ENCODE results near the gene CALD1. TPM values are rescaled to one million over a fixed set of nuclear protein-coding genes. Genes with fewer than 3 reads are reported as not detected.

The CALD1 gene
- total and polyA plus RNA-seq, 5 experiments from 2014 or later: not detected

GRCh38 chr7:134781171-134781570, 1.7 kb downstream of the CALD1 start:
- no peak for ATAC-seq
- Mint-ChIP-seq H3K4me1 (peaks cover 0 to 4% (median 2%) of the 10 kb centered on the region in 4 donors), H3K4me3 (no peak overlapping the region), H3K27ac (peak overlapping the region in 1 of 10 donors; percentile 3), H3K9me3 (no peaks in the 10 kb centered on the region), H3K27me3 (peaks cover 0 to 7% (median 2%) of the 10 kb centered on the region in 5 donors), H3K36me3 (peaks cover 0 to 4% (median 2%) of the 10 kb centered on the region in 3 donors)
- DNase-seq: no peak
- POLR2A ChIA-PET: no interaction called here

GRCh38 chr7:134782121-134782623, 2.7 kb downstream of the CALD1 start:
- Mint-ChIP-seq H3K4me1 (peaks cover 0 to 4% (median 2%) of the 10 kb centered on the region in 4 donors), H3K4me3 (no peak overlapping the region), H3K27me3 (peaks cover 0 to 7% (median 2%) of the 10 kb centered on the region in 5 donors), H3K36me3 (peaks cover 0 to 4% (median 2%) of the 10 kb centered on the region in 3 donors), H3K9me3 (no peaks in the 10 kb centered on the region), H3K27ac (no peak overlapping the region)
- POLR2A ChIA-PET: no interaction called here
- no peak for DNase-seq
- ATAC-seq: no peak

GRCh38 chr7:134783294-134784069, 4.0 kb downstream of the CALD1 start:
- Mint-ChIP-seq H3K4me1 (peaks cover 0 to 4% (median 2%) of the 10 kb centered on the region in 4 donors), H3K27ac (no peak overlapping the region), H3K36me3 (peaks cover 0 to 4% (median 0%) of the 10 kb centered on the region in 3 donors), H3K9me3 (no peaks in the 10 kb centered on the region), H3K4me3 (no peak overlapping the region), H3K27me3 (peaks cover 0 to 9% (median 0%) of the 10 kb centered on the region in 5 donors)
- POLR2A ChIA-PET: no interaction called here
- DNase-seq: no peak
- ATAC-seq: no peak

- H3K27ac Mint-ChIP-seq: no peak overlapping the region
- ATAC-seq: no peak
- DNase-seq: no peak
- peaks cover 0 to 9% (median 0%) of the 10 kb centered on the region in 5 donors for H3K27me3 Mint-ChIP-seq
- H3K9me3 Mint-ChIP-seq: no peaks in the 10 kb centered on the region
- POLR2A ChIA-PET: no interaction called here
- peaks cover 0 to 4% (median 0%) of the 10 kb centered on the region in 3 donors for H3K36me3 Mint-ChIP-seq
- H3K4me3 Mint-ChIP-seq: no peak overlapping the region
- H3K4me1 Mint-ChIP-seq: peaks cover 0 to 4% (median 2%) of the 10 kb centered on the region in 4 donors
Observed at GRCh38 chr7:134784251-134785049, 5.0 kb downstream of the CALD1 start.

- Mint-ChIP-seq H3K9me3 (no peaks in the 10 kb centered on the region), H3K27me3 (peaks cover 0 to 2% (median 0%) of the 10 kb centered on the region in 5 donors), H3K4me1 (peaks cover 0 to 4% (median 2%) of the 10 kb centered on the region in 4 donors), H3K27ac (no peak overlapping the region), H3K36me3 (peaks cover 0 to 4% (median 0%) of the 10 kb centered on the region in 3 donors), H3K4me3 (no peak overlapping the region)
- no peak for DNase-seq
- ATAC-seq: no peak
- POLR2A ChIA-PET: no interaction called here
Observed at GRCh38 chr7:134785842-134786241, 6.4 kb downstream of the CALD1 start.

GRCh38 chr7:134787064-134787463, 7.6 kb downstream of the CALD1 start:
- POLR2A ChIA-PET: no interaction called here
- no peak overlapping the region for H3K27ac Mint-ChIP-seq
- H3K36me3 Mint-ChIP-seq: peaks cover 0 to 4% (median 3%) of the 10 kb centered on the region in 3 donors
- DNase-seq: no peak
- no peak overlapping the region for H3K4me3 Mint-ChIP-seq
- H3K9me3 Mint-ChIP-seq: no peaks in the 10 kb centered on the region
- H3K27me3 Mint-ChIP-seq: peaks cover 0 to 2% (median 0%) of the 10 kb centered on the region in 5 donors
- no peak for ATAC-seq
- peaks cover 0 to 5% (median 2%) of the 10 kb centered on the region in 4 donors for H3K4me1 Mint-ChIP-seq

- Mint-ChIP-seq H3K27me3 (peaks cover 0 to 2% (median 0%) of the 10 kb centered on the region in 5 donors), H3K9me3 (no peaks in the 10 kb centered on the region), H3K36me3 (peaks cover 0 to 3% (median 2%) of the 10 kb centered on the region in 3 donors), H3K4me1 (peaks cover 0 to 5% (median under 1%) of the 10 kb centered on the region in 4 donors), H3K27ac (no peak overlapping the region), H3K4me3 (no peak overlapping the region)
- DNase-seq (no peak), ATAC-seq (no peak)
- POLR2A ChIA-PET: no interaction called here
Observed at GRCh38 chr7:134787720-134788119, 8.3 kb downstream of the CALD1 start.

- Mint-ChIP-seq H3K27me3 (peaks cover 0 to 3% (median 0%) of the 10 kb centered on the region in 5 donors), H3K27ac (no peak overlapping the region), H3K36me3 (peaks cover 0 to 4% (median 0%) of the 10 kb centered on the region in 3 donors), H3K9me3 (peaks cover 0 to under 1% (median 0%) of the 10 kb centered on the region in 9 donors), H3K4me1 (peaks cover 0 to 3% (median 0%) of the 10 kb centered on the region in 4 donors), H3K4me3 (no peak overlapping the region)
- DNase-seq (no peak), ATAC-seq (no peak)
- POLR2A ChIA-PET: no interaction called here
Observed at GRCh38 chr7:134788191-134788590, 8.8 kb downstream of the CALD1 start.

GRCh38 chr7:134789967-134790685, 10.7 kb downstream of the CALD1 start:
- Mint-ChIP-seq H3K27me3 (peaks cover 0 to 4% (median 0%) of the 10 kb centered on the region in 5 donors), H3K9me3 (peaks cover 0 to 13% (median 2%) of the 10 kb centered on the region in 9 donors), H3K4me1 (peaks cover 0 to 3% (median 0%) of the 10 kb centered on the region in 4 donors), H3K36me3 (peaks cover 4 to 11% (median 6%) of the 10 kb centered on the region in 3 donors), H3K4me3 (no peak overlapping the region), H3K27ac (no peak overlapping the region)
- POLR2A ChIA-PET: no interaction called here
- DNase-seq: no peak
- no peak for ATAC-seq

GRCh38 chr7:134792968-134793367, 13.5 kb downstream of the CALD1 start:
- DNase-seq (no peak), ATAC-seq (no peak)
- peaks cover 0 to 3% (median 0%) of the 10 kb centered on the region in 4 donors for H3K4me1 Mint-ChIP-seq
- H3K27ac Mint-ChIP-seq: no peak overlapping the region
- peaks cover 0 to 4% (median 0%) of the 10 kb centered on the region in 5 donors for H3K27me3 Mint-ChIP-seq
- POLR2A ChIA-PET: no interaction called here
- peaks cover 0 to 21% (median 6%) of the 10 kb centered on the region in 9 donors for H3K9me3 Mint-ChIP-seq
- H3K4me3 Mint-ChIP-seq: no peak overlapping the region
- peaks cover 11 to 16% (median 13%) of the 10 kb centered on the region in 3 donors for H3K36me3 Mint-ChIP-seq

GRCh38 chr7:134795231-134795630, 15.8 kb downstream of the CALD1 start:
- peaks cover 11 to 22% (median 16%) of the 10 kb centered on the region in 3 donors for H3K36me3 Mint-ChIP-seq
- H3K9me3 Mint-ChIP-seq: peaks cover 0 to 21% (median 6%) of the 10 kb centered on the region in 9 donors
- H3K27me3 Mint-ChIP-seq: peaks cover 0 to 1% (median 0%) of the 10 kb centered on the region in 5 donors
- H3K4me3 Mint-ChIP-seq: no peak overlapping the region
- DNase-seq (no peak), ATAC-seq (no peak)
- peaks cover 0 to 3% (median 0%) of the 10 kb centered on the region in 4 donors for H3K4me1 Mint-ChIP-seq
- H3K27ac Mint-ChIP-seq: no peak overlapping the region
- POLR2A ChIA-PET: no interaction called here

- DNase-seq (no peak), ATAC-seq (no peak)
- Mint-ChIP-seq H3K27me3 (peaks cover 0 to 1% (median 0%) of the 10 kb centered on the region in 5 donors), H3K4me1 (no peaks in the 10 kb centered on the region), H3K27ac (no peak overlapping the region), H3K9me3 (peaks cover 0 to 21% (median 6%) of the 10 kb centered on the region in 9 donors), H3K36me3 (peaks cover 11 to 26% (median 13%) of the 10 kb centered on the region in 3 donors), H3K4me3 (no peak overlapping the region)
- POLR2A ChIA-PET: no interaction called here
Observed at GRCh38 chr7:134798155-134798554, 18.7 kb downstream of the CALD1 start.
